Mucosa of rectum (tissue), 2 donors: Measurements from ENCODE around the gene CLDN12.
"Not testable (repeated sequence)": the region's sequence is repeated elsewhere in the genome, so short reads cannot be mapped to it uniquely, and the experiment has no call there.

Experiments
- H3K27ac ChIP-seq, 2 donors: one replicate each; pipeline ENCODE4 v1.7.0; 2013; ENCODE audit warnings: inconsistent platforms in 2 of 2, low read depth in 2 of 2, low read length in 2 of 2
- H3K27me3 ChIP-seq, 2 donors: one replicate each; pipeline ENCODE4 v1.7.0; 2013; ENCODE audit warnings: low read length in 2 of 2; ENCODE audit not compliant: control insufficient read depth in 2 of 2, insufficient read depth in 2 of 2
- H3K36me3 ChIP-seq, 2 donors: one replicate each; pipeline ENCODE4 v1.7.0; 2013; ENCODE audit warnings: low read length in 2 of 2; ENCODE audit not compliant: control insufficient read depth in 2 of 2, insufficient read depth in 2 of 2
- H3K4me1 ChIP-seq, 2 donors: one replicate each; pipeline ENCODE4 v1.7.0; 2013; ENCODE audit warnings: low read length in 2 of 2, mild to moderate bottlenecking in 1 of 2; ENCODE audit not compliant: control insufficient read depth in 2 of 2, insufficient read depth in 2 of 2
- H3K4me3 ChIP-seq, 2 donors: one replicate each; pipeline ENCODE4 v1.7.0; 2013; ENCODE audit warnings: low read length in 2 of 2
- H3K9ac ChIP-seq, 2 donors: one replicate each; pipeline ENCODE4 v1.7.0; 2013; ENCODE audit warnings: low read length in 2 of 2, low read depth in 1 of 2, mild to moderate bottlenecking in 1 of 2
- H3K9me3 ChIP-seq, 2 donors: one replicate each; pipeline ENCODE4 v1.7.0; 2013; ENCODE audit warnings: low read length in 2 of 2; ENCODE audit not compliant: control insufficient read depth in 2 of 2
- donor health status: healthy.
- donor health status: Normal muscosa, but diverticular disease.

Gene CLDN12

GRCh38 chr7:90459888-90460287 is 56.6 kb downstream of the CLDN12 start:
- H3K9ac ChIP-seq, result no peak overlapping the region
- H3K4me3 ChIP-seq, result no peak overlapping the region
- H3K9me3 ChIP-seq, result no peaks in the 10 kb centered on the region
- H3K27ac ChIP-seq, result no peak overlapping the region
- no peaks in the 10 kb centered on the region for H3K36me3 ChIP-seq
- H3K27me3 ChIP-seq, result no peaks in the 10 kb centered on the region
- peaks cover 0 to 12% of the 10 kb centered on the region in 2 donors for H3K4me1 ChIP-seq

- Histone ChIP-seq H3K4me1 (peaks cover 0 to 7% of the 10 kb centered on the region in 2 donors), H3K27ac (no peak overlapping the region), H3K9ac (no peak overlapping the region), H3K27me3 (no peaks in the 10 kb centered on the region), H3K9me3 (no peaks in the 10 kb centered on the region), H3K4me3 (no peak overlapping the region), H3K36me3 (no peaks in the 10 kb centered on the region)
Observed at GRCh38 chr7:90461219-90461618, 58.0 kb downstream of the CLDN12 start.

- H3K4me3 ChIP-seq, result peak overlapping the region; percentile 54 to 70
- not testable (repeated sequence) for H3K27me3 ChIP-seq, H3K9me3 ChIP-seq, H3K4me1 ChIP-seq, H3K36me3 ChIP-seq
- peak overlapping the region; percentile 45 to 47 for H3K9ac ChIP-seq
- peak overlapping the region; percentile 21 to 48 for H3K27ac ChIP-seq
Observed at GRCh38 chr7:90463151-90463628, 59.9 kb downstream of the CLDN12 start.
